Measurements from ENCODE around the gene ZMIZ1.

Gene ZMIZ1

DNA sequence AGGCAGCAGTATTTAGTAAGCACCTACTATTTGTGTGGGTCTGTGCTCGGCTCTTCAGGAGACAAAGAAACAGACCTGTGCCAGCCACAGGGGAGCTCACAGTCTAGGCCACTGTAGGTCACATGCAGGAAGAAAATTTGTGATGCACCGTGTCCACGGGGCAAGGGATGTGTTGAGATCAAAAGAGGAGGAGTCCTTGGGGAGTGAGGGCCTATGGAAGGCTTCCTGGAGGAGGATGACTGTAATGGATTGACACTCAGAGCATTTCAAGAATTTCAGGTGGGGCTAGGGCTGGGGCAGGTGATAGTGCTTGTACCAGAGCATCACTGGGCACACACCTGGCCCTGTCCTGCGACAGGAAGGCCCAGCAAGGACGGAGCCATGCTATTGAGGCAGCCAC, 102.7 kb downstream of the ZMIZ1 start:
- no peaks in the 10 kb centered on the region for H3K27me3 ChIP-seq
- H3K36me3 ChIP-seq: peaks cover 66% of the 10 kb centered on the region
- no peak overlapping the region for H3K4me2 ChIP-seq
- no peak for TF ChIP-seq Cebpa-rat (IDR thresholded peaks at IDR 0.05)
- 0 out of 2 replicates have a peak overlapping the region, but pooled peaks have one; percentile 21 for H3K27ac ChIP-seq
- H3K4me3 ChIP-seq: no peak overlapping the region
- H3K4me1 ChIP-seq: peaks cover 85% of the 10 kb centered on the region
- peaks cover 97% of the 10 kb centered on the region for H4K20me1 ChIP-seq
- H3K9me3 ChIP-seq: no peaks in the 10 kb centered on the region
- H3K9ac ChIP-seq: no peak overlapping the region

- H3K4me3 ChIP-seq: no peak overlapping the region
- no peaks in the 10 kb centered on the region for H3K27me3 ChIP-seq
- no peak for TF ChIP-seq Cebpa-rat (IDR thresholded peaks at IDR 0.05)
- H3K36me3 ChIP-seq: peaks cover 56% of the 10 kb centered on the region
- H4K20me1 ChIP-seq: peaks cover 97% of the 10 kb centered on the region
- H3K9ac ChIP-seq: no peak overlapping the region
- no peaks in the 10 kb centered on the region for H3K9me3 ChIP-seq
- no peak overlapping the region for H3K4me2 ChIP-seq
- H3K4me1 ChIP-seq: peaks cover 85% of the 10 kb centered on the region
- 0 out of 2 replicates have a peak overlapping the region, but pooled peaks have one; percentile 6 for H3K27ac ChIP-seq
These were observed 104.1 kb downstream of the ZMIZ1 start for GRCh38 chr10:79172881-79173280.

- peak overlapping the region; percentile 98 for H3K4me2 ChIP-seq
- H3K4me1 ChIP-seq: peaks cover 85% of the 10 kb centered on the region
- no peaks in the 10 kb centered on the region for H3K27me3 ChIP-seq
- no peak overlapping the region for H3K9ac ChIP-seq
- no peak overlapping the region for H3K27ac ChIP-seq
- TF ChIP-seq Cebpa-rat (IDR thresholded peaks at IDR 0.05): no peak
- H4K20me1 ChIP-seq: peaks cover 97% of the 10 kb centered on the region
- H3K36me3 ChIP-seq: peaks cover 56% of the 10 kb centered on the region
- no peaks in the 10 kb centered on the region for H3K9me3 ChIP-seq
- H3K4me3 ChIP-seq: no peak overlapping the region
These were observed 105.0 kb downstream of the ZMIZ1 start for GRCh38 chr10:79173582-79174262.

GRCh38 chr10:79176052-79176501, 107.3 kb downstream of the ZMIZ1 start:
- peaks cover 34% of the 10 kb centered on the region for H3K36me3 ChIP-seq
- no peaks in the 10 kb centered on the region for H3K27me3 ChIP-seq
- peak overlapping the region; percentile 85; the same call in 1 of the 2 replicates for H3K27ac ChIP-seq
- H3K9ac ChIP-seq: peak overlapping the region; percentile 36; the same call in 1 of the 2 replicates
- peaks cover 98% of the 10 kb centered on the region for H4K20me1 ChIP-seq
- peaks cover 88% of the 10 kb centered on the region for H3K4me1 ChIP-seq
- peak overlapping the region; percentile 46; the same call in 1 of the 2 replicates for H3K4me3 ChIP-seq
- H3K4me2 ChIP-seq: peak overlapping the region; percentile 98
- H3K9me3 ChIP-seq: no peaks in the 10 kb centered on the region
- TF ChIP-seq Cebpa-rat (IDR thresholded peaks at IDR 0.05): no peak

GRCh38 chr10:79176949-79177602, 108.3 kb downstream of the ZMIZ1 start:
- H3K4me1 ChIP-seq: peaks cover 88% of the 10 kb centered on the region
- H3K36me3 ChIP-seq: peaks cover 28% of the 10 kb centered on the region
- H3K9ac ChIP-seq: peak overlapping the region; percentile 36

DNA sequence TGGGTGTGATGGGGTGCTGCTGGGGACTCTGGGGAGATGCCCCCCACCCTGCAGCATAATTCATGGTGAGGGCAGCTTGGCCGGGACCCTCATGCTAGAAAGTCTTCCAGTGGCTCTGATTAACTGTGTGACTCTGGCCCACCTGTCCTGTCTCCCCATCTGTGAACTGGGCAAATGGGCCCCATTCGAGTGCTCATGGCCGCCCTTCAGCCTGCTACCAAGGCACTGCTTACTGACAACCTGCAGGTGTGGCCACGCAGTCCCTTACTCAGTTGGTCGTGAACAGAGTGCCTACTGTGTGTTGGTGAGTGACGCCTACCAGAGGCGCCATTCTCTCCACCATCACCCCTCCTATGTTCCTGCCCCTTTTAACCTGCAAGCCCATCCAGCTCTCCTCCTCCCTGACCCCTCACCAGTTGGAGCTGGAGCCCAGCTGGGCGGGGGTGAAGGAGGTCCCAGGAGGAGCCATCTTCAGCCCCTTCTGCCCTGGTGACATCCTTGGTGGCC, 109.4 kb downstream of the ZMIZ1 start:
- Histone ChIP-seq H3K36me3 (peaks cover 29% of the 10 kb centered on the region), H3K27me3 (no peaks in the 10 kb centered on the region), H3K27ac (peak overlapping the region; percentile 85), H3K4me3 (peak overlapping the region; percentile 53), H3K9me3 (no peaks in the 10 kb centered on the region), H3K4me1 (peaks cover 96% of the 10 kb centered on the region), H3K9ac (peak overlapping the region; percentile 36), H3K4me2 (peak overlapping the region; percentile 98), H4K20me1 (peaks cover 98% of the 10 kb centered on the region)
- no peak for TF ChIP-seq Cebpa-rat (IDR thresholded peaks at IDR 0.05)

More at GRCh38 chr10:79176949-79177602, 108.3 kb downstream of the ZMIZ1 start:
- no peak for TF ChIP-seq Cebpa-rat (IDR thresholded peaks at IDR 0.05)
- peak overlapping the region; percentile 85 for H3K27ac ChIP-seq
- no peaks in the 10 kb centered on the region for H3K9me3 ChIP-seq
- H4K20me1 ChIP-seq: peaks cover 98% of the 10 kb centered on the region
- H3K4me3 ChIP-seq: peak overlapping the region; percentile 46
- H3K27me3 ChIP-seq: no peaks in the 10 kb centered on the region
- peak overlapping the region; percentile 98 for H3K4me2 ChIP-seq

DNA sequence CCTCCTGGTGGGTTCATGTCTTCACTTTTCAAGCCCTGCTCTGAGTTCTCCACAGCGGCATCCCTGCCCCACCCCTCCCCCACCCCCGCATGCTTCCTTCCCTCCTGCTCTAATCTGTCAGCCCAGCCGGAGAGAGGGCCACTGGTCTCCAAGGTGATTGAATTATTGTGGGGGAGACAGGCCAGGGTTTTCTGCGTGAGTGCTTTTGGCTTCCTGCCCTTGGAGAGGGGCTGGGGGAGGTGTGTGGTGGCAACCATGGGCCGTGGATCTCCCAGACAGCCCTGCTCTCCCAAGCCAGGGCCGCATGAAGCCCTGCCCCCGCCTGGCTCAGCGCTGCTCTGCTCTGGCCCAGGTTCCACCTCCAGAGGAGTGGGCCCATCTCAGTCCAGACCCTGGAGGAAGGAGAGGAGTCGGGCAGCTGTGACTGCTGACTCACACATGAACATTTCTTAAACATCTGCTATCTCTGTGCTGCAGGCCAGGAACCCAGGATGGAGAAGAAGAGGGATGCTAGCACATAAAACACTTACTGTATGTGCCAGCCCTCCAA, 109.9 kb downstream of the ZMIZ1 start:
- peaks cover 33% of the 10 kb centered on the region for H3K36me3 ChIP-seq
- peak overlapping the region; percentile 85 for H3K27ac ChIP-seq
- peaks cover 100% of the 10 kb centered on the region for H4K20me1 ChIP-seq
- H3K4me3 ChIP-seq: peak overlapping the region; percentile 53
- H3K9ac ChIP-seq: peak overlapping the region; percentile 39; the same call in 1 of the 2 replicates
- no peaks in the 10 kb centered on the region for H3K9me3 ChIP-seq
- H3K4me2 ChIP-seq: peak overlapping the region; percentile 98
- H3K4me1 ChIP-seq: peaks cover 100% of the 10 kb centered on the region
- TF ChIP-seq Cebpa-rat (IDR thresholded peaks at IDR 0.05): no peak
- H3K27me3 ChIP-seq: no peaks in the 10 kb centered on the region

DNA sequence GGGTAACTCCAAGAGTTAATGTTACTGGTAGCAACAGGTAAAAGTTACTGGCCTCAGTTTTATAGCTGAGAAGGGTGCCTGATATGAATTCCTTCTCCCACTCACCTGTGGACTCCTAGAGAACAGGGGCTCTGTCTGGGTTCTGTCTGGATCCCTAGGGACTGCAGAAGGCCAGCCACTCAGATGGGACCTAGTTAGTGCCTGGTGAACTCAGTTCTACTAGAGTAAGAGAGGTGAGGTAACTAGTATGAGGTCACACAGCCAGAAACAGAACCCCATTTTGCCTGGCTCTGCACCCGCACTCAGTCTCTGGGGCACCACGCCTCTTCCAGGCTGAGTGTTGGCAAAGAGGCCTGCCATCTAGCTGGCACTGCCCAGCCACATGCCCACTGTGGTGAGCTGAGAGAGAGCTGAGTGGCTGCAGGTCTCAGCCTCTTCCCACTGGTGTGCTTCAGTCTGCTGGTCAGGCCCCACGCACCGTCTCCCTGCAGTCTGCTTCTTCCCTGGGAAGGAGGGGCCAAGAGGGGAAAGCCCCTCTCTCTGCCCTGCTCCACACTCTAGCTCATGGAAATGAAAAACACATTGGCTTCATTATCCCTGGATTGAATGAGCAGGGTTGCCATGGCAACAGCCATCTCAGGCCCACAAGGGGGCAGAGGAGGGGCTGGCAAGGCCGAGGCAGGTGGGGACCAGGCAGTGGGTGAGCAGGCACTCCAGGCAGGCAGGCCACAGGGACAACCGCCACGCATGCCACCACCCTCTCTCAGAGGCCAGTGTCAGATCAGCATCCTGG, 110.6 kb downstream of the ZMIZ1 start:
- H3K36me3 ChIP-seq: peaks cover 32% of the 10 kb centered on the region
- H3K9me3 ChIP-seq: no peaks in the 10 kb centered on the region

GRCh38 chr10:79179957-79180309, 111.2 kb downstream of the ZMIZ1 start:
- Histone ChIP-seq H4K20me1 (peaks cover 100% of the 10 kb centered on the region), H3K4me2 (peak overlapping the region; percentile 98)

More for the DNA sequence above, 110.6 kb downstream of the ZMIZ1 start:
- Histone ChIP-seq H3K27ac (peak overlapping the region; percentile 40), H3K4me1 (peaks cover 100% of the 10 kb centered on the region), H3K9ac (peak overlapping the region; percentile 39; the same call in 1 of the 2 replicates), H3K4me3 (no peak overlapping the region; the same call in 1 of the 2 replicates), H3K4me2 (peak overlapping the region; percentile 98), H3K27me3 (no peaks in the 10 kb centered on the region), H4K20me1 (peaks cover 100% of the 10 kb centered on the region)
- TF ChIP-seq Cebpa-rat (IDR thresholded peaks at IDR 0.05): no peak

More at GRCh38 chr10:79179957-79180309, 111.2 kb downstream of the ZMIZ1 start:
- H3K9ac ChIP-seq: 0 out of 2 replicates have a peak overlapping the region, but pooled peaks have one; percentile 4
- peak overlapping the region; percentile 40 for H3K27ac ChIP-seq
- peak overlapping the region; percentile 1; the same call in 1 of the 2 replicates for H3K4me3 ChIP-seq
- H3K9me3 ChIP-seq: no peaks in the 10 kb centered on the region
- H3K36me3 ChIP-seq: peaks cover 32% of the 10 kb centered on the region
- peaks cover 100% of the 10 kb centered on the region for H3K4me1 ChIP-seq
- TF ChIP-seq Cebpa-rat (IDR thresholded peaks at IDR 0.05): no peak
- H3K27me3 ChIP-seq: no peaks in the 10 kb centered on the region

Data from BLaER1 (cell line).